NT2/D1 (cell line): ENCODE data around the gene FMO4.
"Not testable (repeated sequence)": the region's sequence is repeated elsewhere in the genome, so short reads cannot be mapped to it uniquely, and the experiment has no call there.

ENCODE experiments used
- DNase-seq: peaks from one replicate; pipeline ENCODE4 v3.0.0-alpha.2; 2011; ENCODE audit warnings: low read depth, low spot score
- H3K27me3 ChIP-seq: 2 replicates; pipeline ENCODE4 v1.6.0; 2011; ENCODE audit warnings: mild to moderate bottlenecking; ENCODE audit not compliant: insufficient read length, insufficient read depth
- H3K36me3 ChIP-seq: 2 replicates; pipeline ENCODE4 v1.6.1; 2011; ENCODE audit warnings: mild to moderate bottlenecking, low read length, mixed read lengths; ENCODE audit not compliant: insufficient read depth, insufficient read length
- H3K4me1 ChIP-seq: 2 replicates; pipeline ENCODE4 v1.5.1; 2011; ENCODE audit not compliant: insufficient read depth, insufficient read length
- H3K4me3 ChIP-seq: 2 replicates; pipeline ENCODE4 v1.5.1; 2011; ENCODE audit warnings: low read depth; ENCODE audit not compliant: insufficient read length
- H3K9ac ChIP-seq: 2 replicates; pipeline ENCODE4 v1.6.0; 2011; ENCODE audit warnings: low read depth; ENCODE audit not compliant: insufficient read length
- H3K9me3 ChIP-seq: 2 replicates; pipeline ENCODE4 v1.5.1; 2011; ENCODE audit warnings: mild to moderate bottlenecking, low read length; ENCODE audit not compliant: insufficient read depth
- SUZ12 ChIP-seq: IDR thresholded peaks from 2 replicates; pipeline ENCODE4 v1.6.1; 2011; ENCODE audit not compliant: insufficient read length, insufficient read depth; ENCODE audit errors: extremely low read depth
- YY1 ChIP-seq: IDR thresholded peaks from 2 replicates; pipeline ENCODE4 v1.6.1; 2011; ENCODE audit not compliant: insufficient read length, insufficient read depth
- ZNF274 ChIP-seq: IDR thresholded peaks from 2 replicates; pipeline ENCODE4 v1.6.1; 2011; ENCODE audit warnings: mild to moderate bottlenecking, low read depth, low read length

The FMO4 gene

GRCh38 chr1:171280599-171280998 is 33.4 kb upstream of the FMO4 start:
- Histone ChIP-seq H3K27me3 (no peaks in the 10 kb centered on the region), H3K9me3 (no peaks in the 10 kb centered on the region), H3K36me3 (no peaks in the 10 kb centered on the region), H3K9ac (no peak overlapping the region), H3K4me3 (no peak overlapping the region), H3K4me1 (no peaks in the 10 kb centered on the region)
- TF ChIP-seq SUZ12 = no peak
- no peak for TF ChIP-seq YY1
- TF ChIP-seq ZNF274 = no peak
- DNase-seq = no peak

- TF ChIP-seq ZNF274 (no peak), YY1 (no peak), SUZ12 (no peak)
- Histone ChIP-seq H3K36me3 (no peaks in the 10 kb centered on the region), H3K4me3 (no peak overlapping the region), H3K4me1 (no peaks in the 10 kb centered on the region), H3K9me3 (no peaks in the 10 kb centered on the region), H3K27me3 (no peaks in the 10 kb centered on the region), H3K9ac (no peak overlapping the region)
- no peak for DNase-seq
These were observed 27.8 kb upstream of the FMO4 start for GRCh38 chr1:171286032-171286705.

DNA sequence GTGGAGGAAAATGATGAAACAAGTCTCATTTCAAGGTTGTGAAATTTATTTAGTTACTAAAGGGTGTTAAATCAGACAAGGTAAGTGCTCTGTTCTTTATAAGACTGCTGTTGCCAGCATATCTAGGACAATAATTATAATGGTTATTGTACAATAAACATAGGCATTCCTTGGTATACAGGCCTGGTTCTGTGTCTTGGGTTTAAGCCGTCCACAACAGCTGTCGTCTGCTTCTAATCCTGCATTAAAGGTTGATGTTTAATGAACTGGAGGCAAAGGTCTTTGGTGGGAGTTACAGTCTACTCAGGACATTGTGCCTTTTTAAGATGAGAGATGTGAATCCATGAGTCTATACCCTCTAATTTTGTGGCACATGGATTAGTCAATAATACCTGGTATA is 23.4 kb upstream of the FMO4 start:
- Histone ChIP-seq H3K4me1 (no peaks in the 10 kb centered on the region), H3K36me3 (no peaks in the 10 kb centered on the region), H3K4me3 (no peak overlapping the region), H3K27me3 (no peaks in the 10 kb centered on the region), H3K9me3 (no peaks in the 10 kb centered on the region), H3K9ac (no peak overlapping the region)
- DNase-seq = no peak
- TF ChIP-seq SUZ12 = no peak
- no peak for TF ChIP-seq ZNF274
- no peak for TF ChIP-seq YY1

GRCh38 chr1:171292799-171293198 is 21.2 kb upstream of the FMO4 start:
- Histone ChIP-seq H3K4me3 (no peak overlapping the region), H3K9me3 (no peaks in the 10 kb centered on the region), H3K36me3 (no peaks in the 10 kb centered on the region), H3K4me1 (no peaks in the 10 kb centered on the region), H3K9ac (no peak overlapping the region), H3K27me3 (no peaks in the 10 kb centered on the region)
- TF ChIP-seq SUZ12 (no peak), YY1 (no peak), ZNF274 (no peak)
- DNase-seq = no peak

DNA sequence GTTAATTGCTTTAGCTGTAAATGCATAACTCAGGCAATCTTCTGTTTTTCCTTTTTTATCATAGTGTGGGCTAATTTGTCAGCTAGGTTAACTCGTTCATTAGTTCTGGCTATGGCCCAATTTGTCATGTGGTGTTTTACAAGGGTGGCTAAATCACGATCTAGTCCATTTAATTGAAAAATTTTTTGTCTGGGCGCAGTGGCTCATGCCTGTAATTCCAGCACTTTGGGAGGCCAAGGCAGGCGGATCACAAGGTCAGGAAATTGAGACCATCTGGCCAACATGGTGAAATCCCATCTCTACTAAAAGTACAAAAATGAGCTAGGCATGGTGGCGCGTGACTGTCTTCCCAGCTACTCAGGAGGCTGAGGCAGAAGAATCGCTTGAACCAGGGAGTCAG is 18.6 kb upstream of the FMO4 start:
- not testable (repeated sequence) for H3K36me3 ChIP-seq, H3K27me3 ChIP-seq, H3K9ac ChIP-seq, H3K4me3 ChIP-seq, H3K4me1 ChIP-seq, DNase-seq, H3K9me3 ChIP-seq

DNA sequence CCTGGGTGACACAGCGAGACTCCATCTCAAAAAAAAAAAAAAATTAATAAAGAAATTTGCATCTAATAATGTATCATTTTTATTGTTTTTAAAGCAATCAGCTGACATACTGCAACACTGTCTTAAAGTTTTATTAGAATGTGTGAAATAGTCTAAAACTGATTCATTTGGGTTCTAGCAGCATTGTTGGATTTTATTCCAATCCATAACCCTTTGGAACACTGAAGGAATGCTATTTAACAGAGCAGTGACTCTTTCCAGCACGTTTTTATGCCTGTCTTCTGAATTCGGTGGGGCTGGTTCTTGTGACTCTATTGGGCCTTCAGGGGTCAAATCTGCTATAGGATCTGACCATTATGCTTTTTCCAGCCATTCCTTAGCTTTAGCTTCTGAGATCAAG is 18.2 kb upstream of the FMO4 start:
- Histone ChIP-seq H3K27me3 (no peaks in the 10 kb centered on the region), H3K36me3 (no peaks in the 10 kb centered on the region), H3K9ac (no peak overlapping the region), H3K4me1 (no peaks in the 10 kb centered on the region), H3K9me3 (0 out of 2 replicates have a peak, but pooled peaks cover 2% of the 10 kb centered on the region), H3K4me3 (no peak overlapping the region)
- DNase-seq = no peak
- TF ChIP-seq YY1 (no peak), SUZ12 (no peak), ZNF274 (no peak)

- H3K27me3 ChIP-seq = no peaks in the 10 kb centered on the region
- no peak overlapping the region for H3K4me3 ChIP-seq
- TF ChIP-seq YY1 (no peak), SUZ12 (no peak), ZNF274 (no peak)
- H3K9ac ChIP-seq = no peak overlapping the region
- H3K36me3 ChIP-seq = no peaks in the 10 kb centered on the region
- H3K9me3 ChIP-seq = 0 out of 2 replicates have a peak, but pooled peaks cover 3% of the 10 kb centered on the region
- no peak for DNase-seq
- no peaks in the 10 kb centered on the region for H3K4me1 ChIP-seq
These were observed 17.1 kb upstream of the FMO4 start for GRCh38 chr1:171296897-171297296.

DNA sequence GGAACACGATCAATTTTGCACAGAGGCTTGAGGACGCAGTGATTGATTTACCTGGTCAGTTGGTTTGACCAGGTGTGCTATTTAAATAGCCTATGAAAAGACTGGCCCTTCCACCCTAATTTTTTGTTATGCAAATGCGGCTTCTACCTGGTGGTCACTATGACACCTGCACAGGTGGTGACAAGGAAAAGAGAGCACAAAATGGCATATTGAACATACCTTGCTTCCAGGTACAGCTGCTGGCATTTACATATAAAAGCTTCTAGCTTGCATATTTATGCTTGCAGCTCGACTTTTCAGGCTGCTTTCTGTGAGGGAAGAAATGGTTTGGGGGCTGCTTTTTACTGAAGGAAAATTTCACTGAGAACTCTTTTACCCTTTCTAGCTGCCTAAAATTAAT is 15.3 kb upstream of the FMO4 start:
- no peak for DNase-seq
- no peaks in the 10 kb centered on the region for H3K27me3 ChIP-seq
- no peak for TF ChIP-seq SUZ12
- H3K9me3 ChIP-seq = 0 out of 2 replicates have a peak, but pooled peaks cover 3% of the 10 kb centered on the region
- H3K36me3 ChIP-seq = no peaks in the 10 kb centered on the region
- no peak overlapping the region for H3K9ac ChIP-seq
- H3K4me1 ChIP-seq = no peaks in the 10 kb centered on the region
- no peak overlapping the region for H3K4me3 ChIP-seq
